Lung (tissue), 12 donors: ENCODE data around the gene NUP160. TPM values are rescaled to one million over a fixed set of nuclear protein-coding genes. Genes with fewer than 3 reads are reported as not detected.
"Not testable (repeated sequence)": the region's sequence is repeated elsewhere in the genome, so short reads cannot be mapped to it uniquely, and the experiment has no call there.

Experiments
- ATAC-seq: fragments of 200-7000 bp; cut with Tn5 transposase; one replicate; pipeline ENCODE4 v1.9.1; 2020; ENCODE audit warnings: moderate number of reproducible peaks; ENCODE audit not compliant: insufficient read depth, low FRiP score
- DNase-seq, 3 donors: peaks; one replicate each; pipeline ENCODE4 v3.0.0-alpha.2; 2013 to 2017
- H3K27ac ChIP-seq, 2 donors: one replicate each; pipeline ENCODE4 v1.5.1; 2013; ENCODE audit warnings: mild to moderate bottlenecking in 2 of 2, moderate library complexity in 2 of 2, control low read depth in 1 of 2, inconsistent platforms in 1 of 2, low read depth in 1 of 2, low read length in 1 of 2
- H3K27me3 ChIP-seq, 3 donors: one replicate each; pipeline ENCODE4 v1.5.1; 2013; ENCODE audit warnings: low read length in 2 of 3; ENCODE audit not compliant: control insufficient read depth in 3 of 3, insufficient read depth in 3 of 3
- H3K36me3 ChIP-seq, 4 donors: one replicate each; pipeline ENCODE4 v1.5.1; 2013; ENCODE audit warnings: low read length in 4 of 4, mild to moderate bottlenecking in 1 of 4, moderate library complexity in 1 of 4; ENCODE audit not compliant: control insufficient read depth in 4 of 4, insufficient read depth in 4 of 4
- H3K4me1 ChIP-seq, 5 donors: one replicate each; pipeline ENCODE4 v1.5.1; 2013; ENCODE audit warnings: low read length in 5 of 5, mild to moderate bottlenecking in 2 of 5, moderate library complexity in 1 of 5; ENCODE audit not compliant: control insufficient read depth in 5 of 5, insufficient read depth in 5 of 5
- H3K4me3 ChIP-seq: one replicate; pipeline ENCODE4 v1.5.1; 2013; ENCODE audit warnings: mild to moderate bottlenecking, control low read depth, moderate library complexity
- H3K9ac ChIP-seq, 2 donors: one replicate each; pipeline ENCODE4 v1.5.1; 2013; ENCODE audit warnings: low read length in 2 of 2, control low read depth in 1 of 2; ENCODE audit not compliant: insufficient read depth in 1 of 2
- H3K9me3 ChIP-seq, 4 donors: one replicate each; pipeline ENCODE4 v1.5.1; 2013; ENCODE audit warnings: low read length in 3 of 4, mild to moderate bottlenecking in 1 of 4, moderate library complexity in 1 of 4; ENCODE audit not compliant: control insufficient read depth in 4 of 4, insufficient read depth in 3 of 4
- WGBS, 2 donors: extraction: QIAGEN DNeasy Blood & Tissue Kit; methylation state at CpG; one replicate each; pipeline ENCODE4 v1.1.7; 2013; 5-methylcytosine and 5-hydroxymethylcytosine counted together
- polyA plus RNA-seq, 2 donors: library from polyadenylated mRNA; stranded (reverse); fragments of 200-250 nt; gene quantifications; one replicate each; pipeline ENCODE4 v1.2.1, GENCODE V29; 2013
- total RNA-seq, 2 donors: library from RNA; depleted of rRNA in 1 of 2; stranded (reverse); fragments of >200 nt in 1 of 2; gene quantifications; one replicate each; pipeline ENCODE4 v1.2.1, GENCODE V29; 2014 to 2021
- TF ChIP-seq, protein P1 (sequence below): IDR thresholded peaks from 2 replicates; pipeline ENCODE4 v1.5.1; 2012; ENCODE audit warnings: mild to moderate bottlenecking; ENCODE audit errors: control extremely low read depth, extremely low read depth
- donor health status: control.
- donor health status: control.
- donor health status: Bipolar disorder and iron deficiency.
- donor health status: healthy.
- donor health status: DM: yes; HTN: yes; CAD: no.

Gene NUP160
- total and polyA plus RNA-seq, 4 donors = 15.8 to 94.1 (median 26.8) TPM

- WGBS, 2 donors = 93 to 96% methylated on average over 3 of the region's 3 CpGs
- no peak for ATAC-seq
- H3K9ac ChIP-seq = no peak overlapping the region
These were observed 19.7 kb upstream of the NUP160 start for GRCh38 chr11:47867823-47868222.

DNA sequence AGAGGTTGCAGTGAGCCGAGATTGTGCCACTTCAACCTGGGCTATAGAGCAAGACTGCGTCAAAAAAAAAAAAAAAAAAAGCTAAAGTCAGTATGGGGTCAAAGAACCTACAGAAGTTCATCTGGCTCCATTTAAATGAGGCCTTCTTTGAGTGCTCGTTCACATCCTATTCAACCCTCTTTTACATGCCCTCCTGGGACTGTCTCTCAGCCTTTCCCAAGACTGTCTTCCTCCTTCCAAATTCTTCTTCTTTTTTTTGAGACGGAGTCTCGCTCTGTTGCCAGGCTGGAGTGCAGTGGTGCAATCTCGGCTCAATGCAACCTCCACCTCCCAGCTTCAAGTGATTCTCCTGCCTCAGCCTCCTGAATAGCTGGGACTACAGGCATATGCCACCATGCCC lies 18.7 kb upstream of the NUP160 start:
- H3K9me3 ChIP-seq, H3K27me3 ChIP-seq, ATAC-seq, H3K9ac ChIP-seq, H3K4me3 ChIP-seq, H3K27ac ChIP-seq, H3K4me1 ChIP-seq, H3K36me3 ChIP-seq, DNase-seq: not testable (repeated sequence)
- WGBS, 2 donors = 68 to 72% methylated on average over 6 of the region's 6 CpGs

More at GRCh38 chr11:47867823-47868222, 19.7 kb upstream of the NUP160 start:
- Histone ChIP-seq H3K4me1 (no peaks in the 10 kb centered on the region), H3K27me3 (no peaks in the 10 kb centered on the region), H3K9me3 (no peaks in the 10 kb centered on the region), H3K4me3 (no peak overlapping the region), H3K27ac (no peak overlapping the region), H3K36me3 (no peaks in the 10 kb centered on the region)
- DNase-seq = no peak
- TF ChIP-seq, protein P1, sequence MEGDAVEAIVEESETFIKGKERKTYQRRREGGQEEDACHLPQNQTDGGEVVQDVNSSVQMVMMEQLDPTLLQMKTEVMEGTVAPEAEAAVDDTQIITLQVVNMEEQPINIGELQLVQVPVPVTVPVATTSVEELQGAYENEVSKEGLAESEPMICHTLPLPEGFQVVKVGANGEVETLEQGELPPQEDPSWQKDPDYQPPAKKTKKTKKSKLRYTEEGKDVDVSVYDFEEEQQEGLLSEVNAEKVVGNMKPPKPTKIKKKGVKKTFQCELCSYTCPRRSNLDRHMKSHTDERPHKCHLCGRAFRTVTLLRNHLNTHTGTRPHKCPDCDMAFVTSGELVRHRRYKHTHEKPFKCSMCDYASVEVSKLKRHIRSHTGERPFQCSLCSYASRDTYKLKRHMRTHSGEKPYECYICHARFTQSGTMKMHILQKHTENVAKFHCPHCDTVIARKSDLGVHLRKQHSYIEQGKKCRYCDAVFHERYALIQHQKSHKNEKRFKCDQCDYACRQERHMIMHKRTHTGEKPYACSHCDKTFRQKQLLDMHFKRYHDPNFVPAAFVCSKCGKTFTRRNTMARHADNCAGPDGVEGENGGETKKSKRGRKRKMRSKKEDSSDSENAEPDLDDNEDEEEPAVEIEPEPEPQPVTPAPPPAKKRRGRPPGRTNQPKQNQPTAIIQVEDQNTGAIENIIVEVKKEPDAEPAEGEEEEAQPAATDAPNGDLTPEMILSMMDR = no peak

- TF ChIP-seq, protein P1 = no peak
- DNase-seq (no peak), ATAC-seq (no peak)
- H3K9ac ChIP-seq = no peak overlapping the region
- H3K27ac ChIP-seq = no peak overlapping the region
- no peaks in the 10 kb centered on the region for H3K27me3 ChIP-seq
- H3K36me3 ChIP-seq = no peaks in the 10 kb centered on the region
- 29 to 54% methylated on average over 5 of the region's 5 CpGs for WGBS, 2 donors
- H3K4me3 ChIP-seq = no peak overlapping the region
- H3K9me3 ChIP-seq = no peaks in the 10 kb centered on the region
- H3K4me1 ChIP-seq = no peaks in the 10 kb centered on the region
These were observed 16.8 kb upstream of the NUP160 start for GRCh38 chr11:47864901-47865300.

GRCh38 chr11:47863898-47864430 lies 15.8 kb upstream of the NUP160 start:
- WGBS, 2 donors = 93 to 97% methylated on average over 4 of the region's 4 CpGs
- Histone ChIP-seq H3K4me3 (no peak overlapping the region), H3K27me3 (no peaks in the 10 kb centered on the region), H3K27ac (no peak overlapping the region), H3K9ac (no peak overlapping the region), H3K36me3 (no peaks in the 10 kb centered on the region), H3K9me3 (no peaks in the 10 kb centered on the region), H3K4me1 (no peaks in the 10 kb centered on the region)
- DNase-seq (no peak), ATAC-seq (no peak)
- TF ChIP-seq, protein P1 = no peak
